Esophagus squamous epithelium (tissue), 5 donors: ENCODE results near the gene SLC1A7. TPM values are rescaled to one million over a fixed set of nuclear protein-coding genes. Genes with fewer than 3 reads are reported as not detected.

Source experiments
- DNase-seq: peaks from one replicate; lab custom pipeline; 2025; lab: John Stamatoyannopoulos, UW
- H3K27ac ChIP-seq, 4 donors: fragments of 200-600 bp; sonication (generic); one replicate each; pipeline ENCODE4 v1.5.1; 2016 to 2019; ENCODE audit warnings: mild to moderate bottlenecking in 1 of 4
- H3K27me3 ChIP-seq, 4 donors: fragments of 200-600 bp; sonication (generic); 1 replicate in 3 of 4; 2 replicates in 1 of 4; pipeline versions ENCODE4 v1.5.1 to v1.6.0; 2017 to 2021; ENCODE audit warnings: antibody characterized with exemption in 1 of 4
- H3K36me3 ChIP-seq, 3 donors: fragments of 200-600 bp; sonication (generic); one replicate each; pipeline ENCODE4 v1.5.1; 2016 to 2019
- H3K4me1 ChIP-seq, 3 donors: fragments of 200-600 bp; sonication (generic); one replicate each; pipeline ENCODE4 v1.5.1; 2017 to 2019
- H3K4me3 ChIP-seq, 4 donors: fragments of 200-600 bp; sonication (generic); 1 replicate in 3 of 4; 2 replicates in 1 of 4; pipeline ENCODE4 v1.5.1; 2016 to 2019; ENCODE audit warnings: mild to moderate bottlenecking in 2 of 4, moderate library complexity in 1 of 4
- H3K9me3 ChIP-seq, 3 donors: fragments of 200-600 bp; sonication (generic); one replicate each; pipeline ENCODE4 v1.5.1; 2016 to 2019
- POLR2A ChIP-seq, 4 donors: fragments of 450-650 bp; IDR thresholded peaks; one replicate each; pipeline ENCODE4 v1.6.1; 2017; ENCODE audit warnings: antibody characterized with exemption in 4 of 4, mild to moderate bottlenecking in 4 of 4, moderate library complexity in 3 of 4
- WGBS, 2 donors: methylation state at CpG; one replicate each; pipeline ENCODE4 v1.1.5; 2018; 5-methylcytosine and 5-hydroxymethylcytosine counted together
- intact Hi-C: fragments of 100-400 bp; cut with DNase I; formaldehyde crosslinking; loops from one replicate; pipeline ENCODE4 v1.15.0; 2022
- total RNA-seq, 4 donors: library from RNA; depleted of rRNA; stranded (reverse); fragments of >200 nt; gene quantifications; one replicate each; pipeline ENCODE4 v1.1.0, GENCODE V29; 2016
- TF ChIP-seq, protein P1 (sequence below), 6 experiments: fragments of 450-650 bp in 4 of 6; fragments of 200-600 bp in 2 of 6; sonication (generic) in 2 of 6; IDR thresholded peaks; one replicate each; pipeline ENCODE4 v1.5.1; 2016 to 2019; ENCODE audit warnings: antibody characterized with exemption in 6 of 6, mild to moderate bottlenecking in 4 of 6, moderate library complexity in 4 of 6
- donor health status: DM: yes; HTN: yes; CAD: no.

The SLC1A7 gene
- total RNA-seq, 4 donors from 2014 or later, result 0.57 TPM; not detected in 3

DNA sequence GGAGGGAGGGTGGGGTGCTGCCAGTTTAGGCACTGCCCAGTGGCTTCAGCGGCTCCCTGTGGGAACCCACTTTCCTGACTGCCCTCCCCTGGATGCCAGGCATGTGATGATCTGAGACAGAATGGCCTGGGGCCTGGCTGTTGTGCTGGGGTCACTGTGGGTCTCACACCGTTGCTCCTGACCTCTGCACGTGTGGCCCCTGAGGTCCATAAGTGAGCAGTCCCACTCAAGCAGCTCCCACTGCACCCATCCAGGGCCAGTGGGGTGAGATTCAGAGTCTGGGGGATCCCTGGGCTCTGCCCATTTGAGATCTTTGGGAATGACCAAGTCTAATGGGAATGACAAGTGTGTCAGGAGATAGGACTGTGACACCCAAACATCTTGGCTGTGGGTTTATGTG lies 62.4 kb downstream of the SLC1A7 start:
- TF ChIP-seq, protein P1, sequence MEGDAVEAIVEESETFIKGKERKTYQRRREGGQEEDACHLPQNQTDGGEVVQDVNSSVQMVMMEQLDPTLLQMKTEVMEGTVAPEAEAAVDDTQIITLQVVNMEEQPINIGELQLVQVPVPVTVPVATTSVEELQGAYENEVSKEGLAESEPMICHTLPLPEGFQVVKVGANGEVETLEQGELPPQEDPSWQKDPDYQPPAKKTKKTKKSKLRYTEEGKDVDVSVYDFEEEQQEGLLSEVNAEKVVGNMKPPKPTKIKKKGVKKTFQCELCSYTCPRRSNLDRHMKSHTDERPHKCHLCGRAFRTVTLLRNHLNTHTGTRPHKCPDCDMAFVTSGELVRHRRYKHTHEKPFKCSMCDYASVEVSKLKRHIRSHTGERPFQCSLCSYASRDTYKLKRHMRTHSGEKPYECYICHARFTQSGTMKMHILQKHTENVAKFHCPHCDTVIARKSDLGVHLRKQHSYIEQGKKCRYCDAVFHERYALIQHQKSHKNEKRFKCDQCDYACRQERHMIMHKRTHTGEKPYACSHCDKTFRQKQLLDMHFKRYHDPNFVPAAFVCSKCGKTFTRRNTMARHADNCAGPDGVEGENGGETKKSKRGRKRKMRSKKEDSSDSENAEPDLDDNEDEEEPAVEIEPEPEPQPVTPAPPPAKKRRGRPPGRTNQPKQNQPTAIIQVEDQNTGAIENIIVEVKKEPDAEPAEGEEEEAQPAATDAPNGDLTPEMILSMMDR (IDR thresholded peaks at IDR 0.05), result no peak
- TF ChIP-seq POLR2A (IDR thresholded peaks at IDR 0.05), result no peak
- Histone ChIP-seq H3K9me3 (no peaks in the 10 kb centered on the region), H3K4me1 (no peaks in the 10 kb centered on the region), H3K4me3 (no peak overlapping the region), H3K36me3 (peaks cover 0 to 32% (median 0%) of the 10 kb centered on the region in 3 donors), H3K27ac (no peak overlapping the region), H3K27me3 (no peaks in the 10 kb centered on the region)
- DNase-seq, result no peak
- WGBS, 2 donors, result 20 to 50% methylated on average over 1 to 2 of the region's 3 CpGs
- intact Hi-C loops, result no loop called here

DNA sequence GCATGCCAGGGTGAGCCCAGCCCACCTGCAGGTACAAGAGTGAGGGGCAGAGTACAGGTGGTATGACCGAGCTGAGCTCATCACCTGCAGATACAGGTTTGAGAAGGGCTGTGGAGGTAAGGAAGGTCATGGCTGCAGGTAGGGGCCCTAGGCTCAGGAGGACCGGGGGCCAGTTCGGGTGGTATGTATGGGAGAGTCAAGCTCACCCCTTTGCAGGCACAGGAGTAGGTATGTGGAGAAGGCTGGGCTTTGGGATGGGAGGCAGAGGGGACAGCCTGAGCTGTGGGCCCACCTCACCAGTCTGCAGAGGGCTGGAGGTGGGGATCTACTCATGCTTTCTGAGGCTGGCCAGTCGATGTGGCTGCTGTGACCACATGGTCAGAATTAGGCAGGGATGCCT lies 63.2 kb downstream of the SLC1A7 start:
- intact Hi-C loops, result no loop called here
- Histone ChIP-seq H3K4me1 (no peaks in the 10 kb centered on the region), H3K36me3 (peaks cover 0 to 32% (median 0%) of the 10 kb centered on the region in 3 donors), H3K27me3 (no peaks in the 10 kb centered on the region), H3K9me3 (no peaks in the 10 kb centered on the region), H3K4me3 (no peak overlapping the region), H3K27ac (no peak overlapping the region)
- WGBS, 2 donors, result 82 to 92% methylated on average over 3 to 4 of the region's 4 CpGs
- TF ChIP-seq POLR2A (IDR thresholded peaks at IDR 0.05), result no peak
- TF ChIP-seq, protein P1 (IDR thresholded peaks at IDR 0.05), result no peak
- DNase-seq, result no peak

DNA sequence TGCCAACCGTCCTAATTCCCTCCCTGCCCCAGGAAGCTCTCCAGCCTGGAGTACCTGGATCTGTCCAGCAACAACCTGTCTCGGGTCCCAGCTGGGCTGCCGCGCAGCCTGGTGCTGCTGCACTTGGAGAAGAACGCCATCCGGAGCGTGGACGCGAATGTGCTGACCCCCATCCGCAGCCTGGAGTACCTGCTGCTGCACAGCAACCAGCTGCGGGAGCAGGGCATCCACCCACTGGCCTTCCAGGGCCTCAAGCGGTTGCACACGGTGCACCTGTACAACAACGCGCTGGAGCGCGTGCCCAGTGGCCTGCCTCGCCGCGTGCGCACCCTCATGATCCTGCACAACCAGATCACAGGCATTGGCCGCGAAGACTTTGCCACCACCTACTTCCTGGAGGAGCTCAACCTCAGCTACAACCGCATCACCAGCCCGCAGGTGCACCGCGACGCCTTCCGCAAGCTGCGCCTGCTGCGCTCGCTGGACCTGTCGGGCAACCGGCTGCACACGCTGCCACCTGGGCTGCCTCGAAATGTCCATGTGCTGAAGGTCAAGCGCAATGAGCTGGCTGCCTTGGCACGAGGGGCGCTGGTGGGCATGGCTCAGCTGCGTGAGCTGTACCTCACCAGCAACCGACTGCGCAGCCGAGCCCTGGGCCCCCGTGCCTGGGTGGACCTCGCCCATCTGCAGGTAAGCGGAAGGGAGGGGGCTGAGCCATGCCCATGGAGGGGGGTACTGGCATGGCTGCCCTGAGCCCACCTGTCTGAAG lies 63.9 kb downstream of the SLC1A7 start:
- DNase-seq, result no peak
- Histone ChIP-seq H3K27ac (no peak overlapping the region), H3K36me3 (peaks cover 0 to 32% (median 0%) of the 10 kb centered on the region in 3 donors), H3K27me3 (no peaks in the 10 kb centered on the region), H3K4me3 (no peak overlapping the region), H3K9me3 (no peaks in the 10 kb centered on the region), H3K4me1 (no peaks in the 10 kb centered on the region)
- 82 to 92% methylated on average over 7 to 22 of the region's 46 CpGs for WGBS, 2 donors
- intact Hi-C loops, result no loop called here
- no peak for TF ChIP-seq POLR2A (IDR thresholded peaks at IDR 0.05)

DNA sequence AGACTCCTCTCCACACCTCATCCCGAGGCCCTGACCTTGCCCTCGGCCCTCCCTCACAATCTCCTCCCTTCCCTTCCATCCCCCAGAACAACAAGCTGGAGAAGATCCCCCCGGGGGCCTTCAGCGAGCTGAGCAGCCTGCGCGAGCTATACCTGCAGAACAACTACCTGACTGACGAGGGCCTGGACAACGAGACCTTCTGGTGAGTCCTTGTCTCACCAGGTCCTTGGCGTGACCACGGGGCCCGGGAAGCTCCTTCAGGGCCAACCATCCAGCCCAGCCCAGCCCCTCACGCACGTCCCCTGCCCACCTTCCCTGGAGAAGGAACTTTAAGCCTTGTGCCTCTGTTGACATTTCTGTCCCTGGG lies 64.9 kb downstream of the SLC1A7 start:
- H3K36me3 ChIP-seq, result peaks cover 0 to 32% (median 0%) of the 10 kb centered on the region in 3 donors
- no peaks in the 10 kb centered on the region for H3K4me1 ChIP-seq
- no peak for DNase-seq
- no peaks in the 10 kb centered on the region for H3K9me3 ChIP-seq
- H3K27ac ChIP-seq, result no peak overlapping the region
- TF ChIP-seq, protein P1 (IDR thresholded peaks at IDR 0.05), result no peak
- no peak for TF ChIP-seq POLR2A (IDR thresholded peaks at IDR 0.05)
- WGBS, 2 donors, result 20 to 92% methylated on average over 1 to 7 of the region's 13 CpGs
- no peak overlapping the region for H3K4me3 ChIP-seq
- no peaks in the 10 kb centered on the region for H3K27me3 ChIP-seq
- intact Hi-C loops, result no loop called here

DNA sequence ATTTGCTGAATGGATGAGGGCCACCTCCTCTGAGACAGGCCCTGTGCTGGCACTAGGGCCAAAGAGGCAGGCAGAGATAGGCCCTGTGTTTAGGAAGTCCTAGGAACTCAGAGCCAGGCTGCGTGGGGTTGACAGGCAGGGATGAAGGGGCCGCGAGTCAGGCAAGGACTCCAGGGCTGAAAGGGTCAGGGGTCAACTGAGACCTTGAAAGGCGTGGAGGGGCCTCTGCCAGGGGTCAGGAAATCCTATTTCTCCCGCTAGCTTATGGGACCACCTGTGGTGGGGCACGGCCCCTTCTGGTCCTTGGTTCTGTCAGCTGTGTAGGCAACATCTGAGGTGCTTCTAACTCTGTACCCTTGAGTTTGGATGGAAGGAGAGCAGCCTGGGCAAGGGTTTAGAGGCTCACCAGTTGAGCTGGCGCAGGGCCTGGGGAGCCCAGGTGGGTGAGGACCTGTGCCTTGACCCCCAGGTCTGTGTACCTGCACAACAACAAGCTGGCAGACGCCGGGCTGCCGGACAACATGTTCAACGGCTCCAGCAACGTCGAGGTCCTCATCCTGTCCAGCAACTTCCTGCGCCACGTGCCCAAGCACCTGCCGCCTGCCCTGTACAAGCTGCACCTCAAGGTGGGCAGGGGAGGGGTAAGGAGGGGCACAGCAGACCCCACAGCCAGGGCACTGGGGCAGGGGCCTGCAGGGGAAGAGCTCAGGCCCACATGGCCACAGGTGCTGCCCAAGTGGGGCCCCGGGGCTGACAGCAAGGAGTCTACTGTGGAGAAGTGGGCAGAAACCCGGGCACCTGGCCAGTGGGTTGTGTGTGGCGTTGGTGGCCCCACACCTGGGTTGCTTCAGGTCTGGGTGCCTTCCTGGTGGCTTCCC lies 65.5 kb downstream of the SLC1A7 start:
- no peak for DNase-seq
- no peak for TF ChIP-seq POLR2A (IDR thresholded peaks at IDR 0.05)
- TF ChIP-seq, protein P1 (IDR thresholded peaks at IDR 0.05), result no peak
- Histone ChIP-seq H3K4me1 (no peaks in the 10 kb centered on the region), H3K4me3 (no peak overlapping the region), H3K27me3 (no peaks in the 10 kb centered on the region), H3K27ac (no peak overlapping the region), H3K36me3 (peaks cover 0 to 32% (median 0%) of the 10 kb centered on the region in 3 donors), H3K9me3 (no peaks in the 10 kb centered on the region)
- intact Hi-C loops, result no loop called here
- 63 to 78% methylated on average over 7 to 15 of the region's 19 CpGs for WGBS, 2 donors
